Measurements from ENCODE around the gene LRIG1.

The LRIG1 gene

GRCh38 chr3:66494959-66495667 is 5.7 kb downstream of the LRIG1 start:
- Histone ChIP-seq H3K27ac (ENCODE audit: low read depth, low read length) (peak overlapping the region; percentile 77), H3K27me3 (ENCODE audit: control insufficient read depth in 1 of 2, insufficient read depth in 2 of 2, low read length in 2 of 2) (no peaks in the 10 kb centered on the region), H3K9ac (ENCODE audit: low read length) (peak overlapping the region; percentile 24), H3K4me1 (ENCODE audit: insufficient read depth, low read length) (peaks cover 70% of the 10 kb centered on the region), H3K4me3 (ENCODE audit: low read depth in 1 of 2, low read length in 2 of 2) (peak overlapping the region in 1 of 2 donors; percentile 36), H3K9me3 (ENCODE audit: low read length) (no peaks in the 10 kb centered on the region), H3K36me3 (ENCODE audit: insufficient read depth, low read length) (no peaks in the 10 kb centered on the region)

GRCh38 chr3:66493458-66494099 is 7.2 kb downstream of the LRIG1 start:
- Histone ChIP-seq H3K9ac (ENCODE audit: low read length) (no peak overlapping the region), H3K36me3 (ENCODE audit: insufficient read depth, low read length) (no peaks in the 10 kb centered on the region), H3K4me1 (ENCODE audit: insufficient read depth, low read length) (peaks cover 85% of the 10 kb centered on the region), H3K9me3 (ENCODE audit: low read length) (no peaks in the 10 kb centered on the region), H3K4me3 (ENCODE audit: low read depth in 1 of 2, low read length in 2 of 2) (no peak overlapping the region), H3K27ac (ENCODE audit: low read depth, low read length) (no peak overlapping the region), H3K27me3 (ENCODE audit: control insufficient read depth in 1 of 2, insufficient read depth in 2 of 2, low read length in 2 of 2) (no peaks in the 10 kb centered on the region)

- Histone ChIP-seq H3K4me3 (ENCODE audit: low read depth in 1 of 2, low read length in 2 of 2) (no peak overlapping the region), H3K27ac (ENCODE audit: low read depth, low read length) (peak overlapping the region; percentile 43), H3K27me3 (ENCODE audit: control insufficient read depth in 1 of 2, insufficient read depth in 2 of 2, low read length in 2 of 2) (no peaks in the 10 kb centered on the region), H3K36me3 (ENCODE audit: insufficient read depth, low read length) (no peaks in the 10 kb centered on the region), H3K9me3 (ENCODE audit: low read length) (no peaks in the 10 kb centered on the region), H3K9ac (ENCODE audit: low read length) (no peak overlapping the region), H3K4me1 (ENCODE audit: insufficient read depth, low read length) (peaks cover 93% of the 10 kb centered on the region)
Measured at GRCh38 chr3:66492672-66493071, 8.2 kb downstream of the LRIG1 start.

GRCh38 chr3:66492071-66492470 is 8.8 kb downstream of the LRIG1 start:
- no peaks in the 10 kb centered on the region for H3K36me3 ChIP-seq (ENCODE audit: insufficient read depth, low read length)
- H3K27me3 ChIP-seq (ENCODE audit: control insufficient read depth in 1 of 2, insufficient read depth in 2 of 2, low read length in 2 of 2), result no peaks in the 10 kb centered on the region
- H3K4me1 ChIP-seq (ENCODE audit: insufficient read depth, low read length), result peaks cover 97% of the 10 kb centered on the region
- no peak overlapping the region for H3K9ac ChIP-seq (ENCODE audit: low read length)
- no peaks in the 10 kb centered on the region for H3K9me3 ChIP-seq (ENCODE audit: low read length)
- H3K27ac ChIP-seq (ENCODE audit: low read depth, low read length), result peak overlapping the region; percentile 43
- H3K4me3 ChIP-seq (ENCODE audit: low read depth in 1 of 2, low read length in 2 of 2), result no peak overlapping the region

DNA sequence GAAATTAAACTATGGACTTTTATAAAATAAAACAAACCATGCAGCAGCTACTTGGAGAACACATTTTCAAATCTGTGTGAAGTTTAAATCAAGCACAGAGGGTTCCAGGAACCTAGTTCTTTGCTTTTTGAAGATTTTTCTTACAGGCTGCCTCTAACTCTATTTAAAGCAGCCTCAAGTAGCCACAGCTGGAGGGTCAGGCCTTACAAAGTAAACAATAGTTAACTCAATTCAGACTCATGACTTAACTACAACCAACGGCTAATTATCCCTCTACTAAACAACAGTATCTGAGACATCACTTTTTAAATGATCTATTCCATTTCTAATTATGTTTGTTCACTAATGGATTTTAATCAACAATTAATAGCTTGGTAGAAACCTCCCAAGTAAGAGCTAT is 9.8 kb downstream of the LRIG1 start:
- peak overlapping the region; percentile 74 for H3K27ac ChIP-seq (ENCODE audit: low read depth, low read length)
- peaks cover 97% of the 10 kb centered on the region for H3K4me1 ChIP-seq (ENCODE audit: insufficient read depth, low read length)

DNA sequence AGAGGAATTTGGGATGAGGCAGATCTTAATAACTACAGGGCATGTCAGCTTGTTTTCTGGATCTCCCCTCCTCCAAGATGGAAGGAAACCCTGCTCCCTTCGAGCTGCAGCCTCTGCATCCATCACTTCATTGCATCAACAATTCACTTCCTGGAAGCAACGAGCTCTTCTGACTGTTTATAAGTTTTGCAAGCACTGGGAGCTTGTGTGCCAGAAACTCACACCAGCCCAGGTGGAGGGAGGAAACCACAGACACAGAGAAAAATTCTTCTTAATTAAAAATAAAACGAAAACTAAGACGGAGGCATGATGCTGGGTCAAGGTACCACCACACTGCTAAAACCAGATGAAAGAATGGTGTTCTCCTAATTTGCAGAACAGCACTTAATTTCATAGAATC is 10.6 kb downstream of the LRIG1 start:
- Histone ChIP-seq H3K27ac (ENCODE audit: low read depth, low read length) (peak overlapping the region; percentile 74), H3K4me1 (ENCODE audit: insufficient read depth, low read length) (peaks cover 97% of the 10 kb centered on the region), H3K36me3 (ENCODE audit: insufficient read depth, low read length) (no peaks in the 10 kb centered on the region)

More for the DNA sequence above, 9.8 kb downstream of the LRIG1 start:
- no peak overlapping the region for H3K4me3 ChIP-seq (ENCODE audit: low read depth in 1 of 2, low read length in 2 of 2)
- H3K27me3 ChIP-seq (ENCODE audit: control insufficient read depth in 1 of 2, insufficient read depth in 2 of 2, low read length in 2 of 2), result no peaks in the 10 kb centered on the region
- H3K9ac ChIP-seq (ENCODE audit: low read length), result no peak overlapping the region
- H3K36me3 ChIP-seq (ENCODE audit: insufficient read depth, low read length), result no peaks in the 10 kb centered on the region
- H3K9me3 ChIP-seq (ENCODE audit: low read length), result no peaks in the 10 kb centered on the region

GRCh38 chr3:66489581-66489980 is 11.2 kb downstream of the LRIG1 start:
- no peak overlapping the region for H3K4me3 ChIP-seq (ENCODE audit: low read depth in 1 of 2, low read length in 2 of 2)
- peak overlapping the region; percentile 74 for H3K27ac ChIP-seq (ENCODE audit: low read depth, low read length)
- no peaks in the 10 kb centered on the region for H3K27me3 ChIP-seq (ENCODE audit: control insufficient read depth in 1 of 2, insufficient read depth in 2 of 2, low read length in 2 of 2)
- no peaks in the 10 kb centered on the region for H3K36me3 ChIP-seq (ENCODE audit: insufficient read depth, low read length)
- no peak overlapping the region for H3K9ac ChIP-seq (ENCODE audit: low read length)
- peaks cover 97% of the 10 kb centered on the region for H3K4me1 ChIP-seq (ENCODE audit: insufficient read depth, low read length)
- H3K9me3 ChIP-seq (ENCODE audit: low read length), result no peaks in the 10 kb centered on the region

More for the DNA sequence above, 10.6 kb downstream of the LRIG1 start:
- H3K9me3 ChIP-seq (ENCODE audit: low read length), result no peaks in the 10 kb centered on the region
- no peak overlapping the region for H3K4me3 ChIP-seq (ENCODE audit: low read depth in 1 of 2, low read length in 2 of 2)
- no peak overlapping the region for H3K9ac ChIP-seq (ENCODE audit: low read length)
- H3K27me3 ChIP-seq (ENCODE audit: control insufficient read depth in 1 of 2, insufficient read depth in 2 of 2, low read length in 2 of 2), result no peaks in the 10 kb centered on the region

- H3K27me3 ChIP-seq (ENCODE audit: control insufficient read depth in 1 of 2, insufficient read depth in 2 of 2, low read length in 2 of 2), result no peaks in the 10 kb centered on the region
- H3K27ac ChIP-seq (ENCODE audit: low read depth, low read length), result peak overlapping the region; percentile 74
- H3K9me3 ChIP-seq (ENCODE audit: low read length), result no peaks in the 10 kb centered on the region
- H3K36me3 ChIP-seq (ENCODE audit: insufficient read depth, low read length), result no peaks in the 10 kb centered on the region
- H3K9ac ChIP-seq (ENCODE audit: low read length), result no peak overlapping the region
- H3K4me3 ChIP-seq (ENCODE audit: low read depth in 1 of 2, low read length in 2 of 2), result no peak overlapping the region
- H3K4me1 ChIP-seq (ENCODE audit: insufficient read depth, low read length), result peaks cover 98% of the 10 kb centered on the region
Measured at GRCh38 chr3:66489115-66489514, 11.7 kb downstream of the LRIG1 start.

DNA sequence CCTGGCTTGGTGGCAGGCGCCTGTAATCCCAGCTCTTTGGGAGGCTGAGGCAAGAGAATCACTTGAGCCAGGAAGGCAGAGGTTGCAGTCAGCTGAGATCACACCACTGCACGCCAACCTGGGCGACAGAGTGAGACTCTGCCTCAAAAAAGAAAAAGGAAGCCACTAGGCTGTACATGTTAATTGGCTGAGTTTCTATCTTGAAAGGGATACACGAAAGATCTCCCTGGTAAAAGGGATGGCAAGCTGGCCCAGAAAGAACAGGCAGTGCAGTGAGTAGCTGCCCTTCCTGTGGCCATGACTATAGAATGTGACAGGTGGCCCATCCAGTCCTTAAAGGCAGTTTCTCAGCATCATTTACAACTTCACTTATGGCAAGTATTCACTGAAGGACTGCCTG is 12.3 kb downstream of the LRIG1 start:
- peaks cover 99% of the 10 kb centered on the region for H3K4me1 ChIP-seq (ENCODE audit: insufficient read depth, low read length)
- H3K4me3 ChIP-seq (ENCODE audit: low read depth in 1 of 2, low read length in 2 of 2), result no peak overlapping the region
- H3K9me3 ChIP-seq (ENCODE audit: low read length), result no peaks in the 10 kb centered on the region
- H3K36me3 ChIP-seq (ENCODE audit: insufficient read depth, low read length), result no peaks in the 10 kb centered on the region
- peak overlapping the region; percentile 67 for H3K27ac ChIP-seq (ENCODE audit: low read depth, low read length)
- H3K27me3 ChIP-seq (ENCODE audit: control insufficient read depth in 1 of 2, insufficient read depth in 2 of 2, low read length in 2 of 2), result no peaks in the 10 kb centered on the region
- H3K9ac ChIP-seq (ENCODE audit: low read length), result no peak overlapping the region

- Histone ChIP-seq H3K9ac (ENCODE audit: low read length) (peak overlapping the region; percentile 49), H3K27me3 (ENCODE audit: control insufficient read depth in 1 of 2, insufficient read depth in 2 of 2, low read length in 2 of 2) (no peaks in the 10 kb centered on the region), H3K27ac (ENCODE audit: low read depth, low read length) (peak overlapping the region; percentile 88), H3K36me3 (ENCODE audit: insufficient read depth, low read length) (no peaks in the 10 kb centered on the region), H3K4me3 (ENCODE audit: low read depth in 1 of 2, low read length in 2 of 2) (no peak overlapping the region), H3K9me3 (ENCODE audit: low read length) (no peaks in the 10 kb centered on the region), H3K4me1 (ENCODE audit: insufficient read depth, low read length) (peaks cover 98% of the 10 kb centered on the region)
Measured at GRCh38 chr3:66487465-66487864, 13.4 kb downstream of the LRIG1 start.

- H3K27ac ChIP-seq (ENCODE audit: low read depth, low read length), result peak overlapping the region; percentile 88
- no peaks in the 10 kb centered on the region for H3K36me3 ChIP-seq (ENCODE audit: insufficient read depth, low read length)
- H3K4me1 ChIP-seq (ENCODE audit: insufficient read depth, low read length), result peaks cover 98% of the 10 kb centered on the region
- H3K4me3 ChIP-seq (ENCODE audit: low read depth in 1 of 2, low read length in 2 of 2), result peak overlapping the region; percentile 7 to 9
- peak overlapping the region; percentile 49 for H3K9ac ChIP-seq (ENCODE audit: low read length)
- H3K9me3 ChIP-seq (ENCODE audit: low read length), result no peaks in the 10 kb centered on the region
- H3K27me3 ChIP-seq (ENCODE audit: control insufficient read depth in 1 of 2, insufficient read depth in 2 of 2, low read length in 2 of 2), result no peaks in the 10 kb centered on the region
Measured at GRCh38 chr3:66486646-66487045, 14.2 kb downstream of the LRIG1 start.

DNA sequence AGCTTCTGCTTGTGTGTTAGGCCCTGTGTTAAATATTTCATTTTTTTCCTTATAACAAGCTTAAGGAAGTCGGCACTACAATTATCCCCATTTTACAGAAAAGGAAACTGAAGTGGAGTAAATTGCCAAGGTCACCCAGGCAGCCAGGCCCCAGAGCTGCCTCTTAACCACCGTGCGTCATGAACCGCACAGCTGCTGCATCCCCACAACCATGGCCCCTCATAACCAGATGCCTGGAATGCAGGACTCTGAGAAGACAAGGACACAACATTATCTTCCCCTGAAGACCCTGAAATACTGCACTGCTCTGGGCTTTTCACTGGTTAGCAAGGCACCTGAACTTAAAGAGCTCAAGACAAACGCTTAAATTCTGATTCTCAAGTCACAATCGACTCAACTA is 14.6 kb downstream of the LRIG1 start:
- Histone ChIP-seq H3K27ac (ENCODE audit: low read depth, low read length) (peak overlapping the region; percentile 88), H3K9me3 (ENCODE audit: low read length) (no peaks in the 10 kb centered on the region), H3K36me3 (ENCODE audit: insufficient read depth, low read length) (no peaks in the 10 kb centered on the region), H3K4me3 (ENCODE audit: low read depth in 1 of 2, low read length in 2 of 2) (peak overlapping the region in 1 of 2 donors; percentile 7), H3K27me3 (ENCODE audit: control insufficient read depth in 1 of 2, insufficient read depth in 2 of 2, low read length in 2 of 2) (no peaks in the 10 kb centered on the region), H3K9ac (ENCODE audit: low read length) (peak overlapping the region; percentile 19), H3K4me1 (ENCODE audit: insufficient read depth, low read length) (peaks cover 98% of the 10 kb centered on the region)

Measured in muscle layer of colon (tissue), 2 donors.